GM08714 (cell line): Measurements from ENCODE around the gene TMEM98.
"Not testable (repeated sequence)": the region's sequence is repeated elsewhere in the genome, so short reads cannot be mapped to it uniquely, and the experiment has no call there.

Experiments
- H3K4me3 ChIP-seq: fragments of 200-500 bp; sonication (Bioruptor generic); 2 replicates; pipeline ENCODE4 v1.5.1; 2014; ENCODE audit warnings: mild to moderate bottlenecking, low read length, inconsistent platforms
- ZNF274 ChIP-seq: IDR thresholded peaks from 2 replicates; pipeline ENCODE4 v1.6.1; 2012; ENCODE audit warnings: mild to moderate bottlenecking, low read depth, low read length

TMEM98 gene

DNA sequence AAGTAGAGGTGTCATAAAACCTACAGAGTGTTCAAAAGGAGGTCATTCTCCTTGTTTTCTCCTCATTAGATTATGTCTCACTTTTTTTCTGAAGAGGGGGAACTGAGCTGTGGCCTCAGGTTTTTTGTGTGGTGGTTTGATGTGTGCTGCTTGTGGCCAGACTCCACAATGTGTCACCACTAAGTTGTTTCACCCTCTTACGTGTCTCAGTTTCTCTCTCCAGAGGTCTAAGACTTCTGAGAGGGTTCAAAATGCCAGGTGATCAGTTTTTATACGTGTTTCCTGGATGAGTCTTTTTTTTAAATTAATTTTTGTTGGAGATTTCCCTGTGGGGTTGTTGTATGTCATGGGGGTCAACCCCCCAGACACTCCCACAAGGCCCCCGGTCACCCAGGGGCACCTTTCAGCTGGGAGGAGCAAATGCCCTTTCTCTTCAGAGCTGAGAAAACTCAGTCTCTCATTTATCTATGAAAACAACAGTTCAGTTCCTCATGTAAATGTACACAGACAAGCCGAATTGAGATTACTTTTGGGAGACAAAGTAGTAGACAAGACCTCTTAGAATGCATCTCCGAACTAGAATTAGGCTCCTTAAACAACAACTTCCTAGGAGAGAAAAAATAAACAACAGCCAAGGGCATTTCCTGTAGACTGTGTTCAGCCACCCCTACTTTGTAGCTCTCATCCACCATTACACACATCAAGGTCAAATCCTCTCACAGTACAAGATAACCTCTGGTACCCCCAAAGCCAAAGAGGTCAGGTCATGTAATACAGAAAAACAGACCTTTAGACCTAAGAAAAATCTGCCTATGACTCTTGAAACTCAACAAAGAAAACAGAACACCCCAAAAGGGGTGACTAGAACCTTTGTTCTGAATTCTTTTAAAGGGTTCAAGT is 23.9 kb upstream of the TMEM98 start:
- TF ChIP-seq ZNF274: no peak
- H3K4me3 ChIP-seq: no peak overlapping the region

DNA sequence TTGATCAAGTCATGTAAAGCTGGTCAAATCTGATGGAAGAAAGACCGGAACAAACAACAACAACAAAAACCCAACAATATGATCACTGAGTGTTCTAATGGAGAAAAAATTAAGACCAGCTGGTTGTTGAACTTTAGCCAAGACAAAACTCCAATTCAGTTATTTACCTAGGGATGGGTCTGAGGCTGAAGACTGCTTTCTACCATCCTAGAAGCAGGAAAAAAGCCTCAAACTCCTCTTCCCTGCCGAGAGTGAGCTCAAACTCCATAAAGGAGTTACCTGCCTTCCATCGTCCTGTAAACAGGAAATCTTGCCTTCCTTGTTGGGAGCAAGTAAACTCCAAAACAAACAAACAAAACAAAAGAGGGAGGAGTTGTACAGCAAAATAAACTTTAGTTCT is 23.1 kb upstream of the TMEM98 start:
- TF ChIP-seq ZNF274: no peak
- no peak overlapping the region for H3K4me3 ChIP-seq

DNA sequence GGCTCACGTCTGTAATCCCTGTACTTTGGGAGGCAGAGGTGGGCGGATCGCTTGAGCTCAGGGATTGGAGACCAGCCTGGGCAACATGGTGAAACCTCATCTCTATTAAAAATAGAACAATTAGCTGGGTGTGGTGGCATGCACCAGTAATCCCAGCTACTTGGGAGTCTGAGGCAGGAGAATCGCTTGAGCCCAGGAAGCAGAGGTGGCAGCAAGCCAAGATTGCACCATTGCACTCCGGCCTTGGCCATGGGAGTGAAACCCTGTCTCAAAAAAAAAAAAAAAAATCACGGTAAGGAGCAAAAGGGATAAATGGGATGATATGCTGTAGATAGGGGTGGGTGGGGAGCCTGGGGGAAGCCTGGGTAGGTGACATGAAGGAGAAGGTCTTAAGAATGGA is 20.4 kb upstream of the TMEM98 start:
- no peak for TF ChIP-seq ZNF274
- no peak overlapping the region for H3K4me3 ChIP-seq

DNA sequence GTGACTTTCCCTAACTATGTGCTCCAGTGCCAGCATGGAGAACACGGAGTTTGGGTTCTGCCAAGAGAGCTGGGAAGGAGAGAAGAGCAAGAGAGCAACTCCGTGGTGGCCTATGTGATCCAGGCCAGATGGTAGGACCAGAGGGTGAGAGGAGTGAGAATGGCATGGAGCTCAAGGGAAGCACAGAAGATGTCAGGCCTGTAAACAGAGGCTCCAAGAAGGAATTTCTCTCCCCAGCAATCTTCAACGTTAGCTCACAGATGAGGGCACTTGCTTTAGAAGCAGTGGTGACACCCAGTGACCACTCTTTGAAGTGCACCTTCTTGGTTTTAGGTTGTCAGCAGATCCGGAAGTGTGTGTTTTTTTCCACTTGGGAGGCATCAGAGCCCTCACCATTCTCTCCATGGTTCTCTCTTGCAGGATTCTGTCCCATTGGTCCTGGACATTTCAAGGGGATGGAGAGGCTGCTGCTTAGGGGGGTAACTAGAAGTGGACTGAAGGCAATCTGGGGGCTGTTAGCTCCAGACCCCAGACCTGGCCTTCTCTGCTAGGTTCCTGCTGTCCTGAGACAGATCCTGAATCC is 18.1 kb upstream of the TMEM98 start:
- TF ChIP-seq ZNF274: no peak
- H3K4me3 ChIP-seq: no peak overlapping the region

DNA sequence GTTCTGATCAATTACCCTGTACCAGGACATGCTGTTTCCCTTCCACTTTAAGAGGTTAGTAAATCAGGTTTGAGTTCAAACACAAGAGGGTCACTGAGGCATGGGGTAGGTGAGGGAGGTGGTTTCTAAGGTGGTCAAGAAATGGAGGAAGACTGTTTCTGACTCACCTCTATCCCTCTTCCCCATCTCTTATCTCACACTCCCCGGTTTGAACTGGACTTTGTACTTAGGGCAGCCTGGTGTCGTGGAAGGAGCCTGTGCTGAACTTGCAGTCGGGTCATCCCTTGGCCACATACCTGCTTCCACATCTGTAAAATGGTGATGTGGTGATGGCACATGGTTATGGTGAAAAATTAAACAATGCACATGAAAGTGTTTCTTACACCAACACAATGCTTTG is 17.2 kb upstream of the TMEM98 start:
- TF ChIP-seq ZNF274: no peak
- no peak overlapping the region for H3K4me3 ChIP-seq

DNA sequence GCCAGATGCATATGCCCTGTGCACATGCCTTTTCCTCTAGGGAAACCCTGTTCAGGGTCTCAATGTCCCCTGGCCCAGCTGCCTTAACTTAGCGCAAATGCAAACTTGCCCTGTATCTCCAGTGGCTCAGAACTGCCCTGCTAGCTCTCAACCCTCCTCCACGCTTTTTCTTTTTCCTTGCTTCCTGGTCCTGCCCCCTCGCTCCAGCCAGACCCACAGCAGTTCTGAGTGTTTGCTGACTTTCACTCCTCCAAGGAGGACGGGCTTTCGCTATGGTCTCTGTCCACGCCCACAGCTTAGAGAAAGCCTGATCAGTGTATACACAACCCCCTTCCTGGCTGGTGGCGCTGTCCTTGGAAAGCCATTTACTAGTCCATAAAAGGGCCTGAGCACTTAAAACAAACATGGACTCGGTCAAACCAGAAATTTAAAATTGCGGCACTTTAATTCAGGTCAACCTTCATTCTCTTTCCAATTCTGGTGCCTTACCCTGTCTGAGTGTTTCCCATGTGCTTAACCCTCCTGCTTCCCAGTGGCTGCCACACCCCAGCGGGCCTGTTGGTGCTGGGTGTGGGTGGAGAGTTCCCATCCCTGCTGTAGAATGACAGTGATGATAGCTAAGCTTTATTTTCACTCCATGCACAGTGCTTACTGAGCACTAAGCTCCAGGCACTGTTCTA is 15.6 kb upstream of the TMEM98 start:
- no peak for TF ChIP-seq ZNF274
- no peak overlapping the region for H3K4me3 ChIP-seq

DNA sequence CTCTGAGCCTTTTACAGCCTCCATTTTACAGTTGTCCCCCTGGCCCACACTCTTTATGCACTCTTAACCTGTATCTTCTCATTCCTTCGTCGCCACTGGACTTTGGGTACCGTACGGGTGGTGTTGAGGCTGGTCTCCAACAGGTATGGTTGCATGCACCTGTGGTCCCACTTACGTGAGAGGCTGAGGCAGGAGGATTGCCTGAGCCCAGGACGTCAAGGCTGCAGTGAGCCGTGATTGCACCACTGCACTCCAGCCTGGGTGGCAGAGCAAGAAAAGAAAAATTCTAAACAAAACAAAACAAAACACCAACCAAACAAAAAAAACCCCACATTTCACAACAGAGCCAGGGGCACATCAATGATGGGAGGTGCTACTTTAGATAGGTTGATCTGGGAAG is 14.4 kb upstream of the TMEM98 start:
- no peak overlapping the region for H3K4me3 ChIP-seq
- TF ChIP-seq ZNF274: no peak

DNA sequence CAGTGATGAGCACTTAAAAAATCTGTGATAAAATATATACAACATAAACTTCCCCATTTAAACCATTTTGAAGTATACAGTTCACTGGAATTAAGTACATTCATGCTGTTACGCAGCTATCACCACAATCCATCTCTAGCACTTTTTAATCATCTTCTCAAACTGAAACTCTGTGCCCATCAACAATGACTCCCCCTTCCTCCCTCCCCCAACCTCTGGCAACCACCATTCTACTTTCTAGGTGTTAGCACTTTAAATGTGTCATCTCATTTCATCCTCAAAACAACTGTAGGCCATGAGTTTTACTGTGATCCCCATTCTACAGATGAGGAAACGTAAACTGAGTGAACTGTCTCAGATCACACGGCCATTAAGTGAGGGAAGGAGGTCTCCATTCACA is 13.8 kb upstream of the TMEM98 start:
- TF ChIP-seq ZNF274: no peak
- H3K4me3 ChIP-seq: no peak overlapping the region

DNA sequence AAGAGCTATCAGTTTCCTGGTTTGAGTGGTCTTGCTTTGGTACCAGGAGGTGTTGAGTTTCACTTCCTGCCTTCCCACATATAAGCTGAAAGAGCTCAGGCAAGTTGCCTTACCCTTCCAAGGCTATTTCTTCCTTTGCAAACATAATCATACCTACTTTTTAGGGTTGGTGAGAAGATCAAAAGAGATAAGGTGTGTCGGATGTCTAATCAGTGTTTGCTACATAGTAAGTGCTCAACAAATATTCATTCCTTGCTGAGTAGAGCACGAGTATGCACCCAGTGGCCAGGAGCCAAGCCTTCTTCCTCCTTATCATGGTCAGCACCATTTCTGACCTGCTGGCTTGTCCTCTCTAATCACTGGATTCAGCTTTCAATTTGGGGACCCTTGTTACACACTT is 12.7 kb upstream of the TMEM98 start:
- no peak overlapping the region for H3K4me3 ChIP-seq
- TF ChIP-seq ZNF274: no peak

DNA sequence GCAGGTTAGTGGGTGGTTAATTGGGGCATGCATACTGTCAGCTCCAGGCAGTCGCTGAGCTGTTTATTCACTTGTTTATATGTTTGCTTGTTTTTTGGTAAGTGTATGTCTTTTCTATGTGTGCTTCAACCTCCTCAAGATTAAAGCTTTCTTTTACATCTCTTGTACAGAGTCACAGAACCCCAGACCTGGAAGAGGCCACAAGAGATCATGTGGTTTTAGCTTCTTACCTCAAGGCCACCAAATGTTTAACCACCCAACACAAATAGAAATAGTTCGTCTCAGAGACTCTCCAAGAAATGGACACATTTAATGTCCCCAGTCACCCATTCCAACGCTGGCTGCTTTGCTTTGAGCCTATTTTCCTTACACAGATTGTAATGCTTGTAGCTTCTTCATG is 11.8 kb upstream of the TMEM98 start:
- no peak for TF ChIP-seq ZNF274
- no peak overlapping the region for H3K4me3 ChIP-seq

DNA sequence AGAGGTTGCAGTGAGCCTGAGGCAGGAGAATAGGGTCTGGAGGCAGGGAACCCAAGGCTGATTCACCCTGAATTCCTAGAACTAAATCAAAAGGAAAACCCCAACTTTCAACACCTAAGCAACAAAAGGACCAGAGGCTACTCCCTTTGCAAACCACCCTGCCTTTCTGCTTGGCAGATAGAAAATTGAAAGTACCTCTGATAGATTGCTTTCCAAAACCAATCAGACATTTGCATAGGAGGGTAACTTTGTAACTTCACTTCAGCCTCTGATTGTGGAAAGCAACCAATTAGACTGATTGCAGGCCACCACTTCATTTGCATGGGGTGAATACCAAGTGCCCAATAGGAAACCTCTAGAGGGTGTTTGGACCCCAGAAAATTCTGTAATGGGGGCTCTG is 10.9 kb upstream of the TMEM98 start:
- TF ChIP-seq ZNF274: no peak
- no peak overlapping the region for H3K4me3 ChIP-seq

DNA sequence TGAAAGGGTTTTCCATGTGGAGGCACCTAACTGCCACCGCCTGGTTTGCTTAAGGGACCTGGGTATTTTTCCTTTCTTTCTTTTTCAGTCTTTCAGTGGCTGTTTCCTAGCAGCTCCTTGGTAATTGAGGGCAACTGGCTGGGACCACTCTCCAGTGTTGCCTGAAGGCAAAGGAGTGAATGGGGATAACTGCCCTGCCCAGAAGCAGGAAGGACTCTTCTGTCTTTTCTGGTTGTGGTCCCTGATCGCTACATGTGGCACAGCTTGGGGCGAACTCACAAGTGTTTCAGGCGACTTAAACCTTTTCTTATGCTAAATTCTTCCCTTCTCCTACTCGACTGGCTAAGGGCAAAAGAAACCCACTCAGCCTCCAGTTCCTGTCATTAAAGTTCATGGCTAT is 10.1 kb upstream of the TMEM98 start:
- no peak overlapping the region for H3K4me3 ChIP-seq
- TF ChIP-seq ZNF274: no peak

DNA sequence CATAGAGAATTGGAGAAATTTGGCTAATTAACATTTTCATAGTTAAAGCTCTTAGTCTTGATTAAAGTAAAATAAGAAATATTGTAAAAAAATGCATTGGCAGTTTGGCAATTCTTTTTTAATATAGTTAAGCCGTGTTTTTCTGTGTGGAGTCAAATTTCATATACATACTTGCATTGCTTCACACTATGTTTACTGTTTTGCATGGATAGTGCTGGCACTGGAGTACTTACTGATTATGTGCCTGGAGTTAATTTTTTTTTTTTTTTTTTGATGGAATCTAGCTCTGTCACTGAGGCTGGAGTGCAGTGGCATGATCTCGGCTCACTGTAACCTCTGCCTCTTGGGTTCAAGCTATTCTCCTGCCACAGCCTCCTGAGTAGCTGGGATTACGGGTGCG is 8.1 kb upstream of the TMEM98 start:
- not testable (repeated sequence) for H3K4me3 ChIP-seq

DNA sequence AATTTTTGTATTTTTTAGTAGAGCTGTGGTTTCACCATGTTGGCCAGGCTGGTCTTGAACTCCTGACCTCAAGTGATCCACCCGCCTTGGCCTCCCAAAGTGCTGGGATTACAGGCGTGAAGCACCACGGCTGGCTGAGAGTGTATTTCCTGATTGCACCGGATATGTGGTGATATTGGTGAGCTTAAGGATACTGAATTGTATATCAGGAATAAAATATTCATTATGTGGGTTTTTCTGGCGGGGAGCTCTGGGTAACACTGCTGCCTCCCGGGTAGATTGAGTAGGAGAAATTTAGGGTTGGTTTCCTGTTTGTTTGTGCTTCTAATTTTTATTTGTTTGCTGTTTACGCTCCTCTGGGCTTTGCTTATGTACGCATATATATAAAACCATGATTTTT is 7.7 kb upstream of the TMEM98 start:
- no peak overlapping the region for H3K4me3 ChIP-seq
- TF ChIP-seq ZNF274: no peak

DNA sequence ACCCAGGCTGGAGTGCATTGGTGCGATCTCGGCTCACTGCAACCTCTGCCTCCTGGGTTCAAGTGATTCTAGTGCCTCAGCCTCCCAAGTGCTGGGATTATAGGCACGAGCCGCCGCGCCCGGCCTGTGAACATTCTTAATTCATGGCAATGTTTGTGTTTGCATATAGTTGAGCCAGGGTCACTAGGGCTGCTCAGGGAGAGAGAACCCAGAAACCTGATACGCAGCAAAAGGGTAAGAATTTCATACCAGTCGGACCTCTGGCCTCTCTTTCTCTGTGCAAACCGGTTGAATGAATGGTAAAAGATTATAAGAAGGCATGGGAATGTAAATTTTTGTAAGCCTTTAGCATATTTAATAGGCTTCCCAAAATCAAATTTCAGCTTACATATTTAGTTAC is 6.9 kb upstream of the TMEM98 start:
- H3K4me3 ChIP-seq: no peak overlapping the region
- no peak for TF ChIP-seq ZNF274

DNA sequence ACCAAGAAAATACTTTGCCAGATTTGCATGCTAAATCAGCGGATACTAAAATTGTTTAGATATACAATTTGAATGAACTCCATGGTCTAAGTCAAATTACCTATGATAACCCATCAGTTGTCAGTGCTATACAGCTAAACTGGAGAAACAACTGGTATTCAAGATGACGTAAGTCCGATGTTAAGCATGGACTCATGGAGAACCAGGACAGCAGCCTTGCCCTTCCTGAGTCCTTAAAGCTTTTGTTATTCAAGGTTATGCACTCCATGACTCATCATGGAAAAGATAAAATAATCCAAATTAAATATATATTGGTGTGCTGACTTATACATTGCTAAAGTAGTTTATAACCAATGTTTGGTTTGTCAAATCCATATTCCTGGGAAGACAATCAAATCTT is 4.0 kb upstream of the TMEM98 start:
- H3K4me3 ChIP-seq: not testable (repeated sequence)
